H7 (cell line): Measurements from ENCODE around the gene UBL3. TPM values are rescaled to one million over a fixed set of nuclear protein-coding genes. Genes with fewer than 3 reads are reported as not detected.

Experiments
- DNase-seq: peaks from one replicate; pipeline ENCODE4 v3.0.0; 2012
- H3K27me3 ChIP-seq: 2 replicates; pipeline ENCODE4 v1.6.0; 2011; ENCODE audit warnings: mild to moderate bottlenecking, low read length; ENCODE audit not compliant: control insufficient read depth, insufficient read depth
- H3K36me3 ChIP-seq: replicated peaks from 2 replicates; pipeline ENCODE4 v1.5.1; 2011; ENCODE audit warnings: low read length; ENCODE audit not compliant: control insufficient read depth, insufficient read depth
- H3K4me3 ChIP-seq: 2 replicates; pipeline ENCODE4 v1.5.1; 2011; ENCODE audit warnings: low read depth, mild to moderate bottlenecking, control low read depth, low read length, moderate library complexity; ENCODE audit not compliant: insufficient read depth
- total RNA-seq: library from RNA; depleted of rRNA; stranded (reverse); fragments of >200 nt; shearing (Covaris generic); gene quantifications from 2 replicates; pipeline ENCODE4 v1.2.3, GENCODE V29; 2014

The UBL3 gene
- total RNA-seq, 1 experiment from 2014 or later, result 17.5 TPM

- no peaks in the 10 kb centered on the region for H3K36me3 ChIP-seq
- no peak for DNase-seq
- no peak overlapping the region for H3K4me3 ChIP-seq
- no peaks in the 10 kb centered on the region for H3K27me3 ChIP-seq
These were observed 102.3 kb downstream of the UBL3 start for GRCh38 chr13:29748097-29748496.

GRCh38 chr13:29746148-29746677 is 104.2 kb downstream of the UBL3 start:
- no peaks in the 10 kb centered on the region for H3K36me3 ChIP-seq
- H3K27me3 ChIP-seq, result no peaks in the 10 kb centered on the region
- no peak overlapping the region for H3K4me3 ChIP-seq
- DNase-seq, result no peak

- no peaks in the 10 kb centered on the region for H3K27me3 ChIP-seq
- DNase-seq, result no peak
- no peaks in the 10 kb centered on the region for H3K36me3 ChIP-seq
- no peak overlapping the region for H3K4me3 ChIP-seq
These were observed 104.7 kb downstream of the UBL3 start for GRCh38 chr13:29745704-29746103.

GRCh38 chr13:29743201-29743786 is 107.1 kb downstream of the UBL3 start:
- no peak for DNase-seq
- H3K36me3 ChIP-seq, result no peaks in the 10 kb centered on the region
- H3K27me3 ChIP-seq, result no peaks in the 10 kb centered on the region
- H3K4me3 ChIP-seq, result no peak overlapping the region

GRCh38 chr13:29740961-29741360 is 109.5 kb downstream of the UBL3 start:
- no peaks in the 10 kb centered on the region for H3K36me3 ChIP-seq

GRCh38 chr13:29737061-29737460 is 113.4 kb downstream of the UBL3 start:
- no peak overlapping the region for H3K4me3 ChIP-seq
- H3K27me3 ChIP-seq, result no peaks in the 10 kb centered on the region
- H3K36me3 ChIP-seq, result no peaks in the 10 kb centered on the region
- DNase-seq, result no peak

More at GRCh38 chr13:29740961-29741360, 109.5 kb downstream of the UBL3 start:
- no peaks in the 10 kb centered on the region for H3K27me3 ChIP-seq
- no peak for DNase-seq
- H3K4me3 ChIP-seq, result no peak overlapping the region

GRCh38 chr13:29733147-29733611 is 117.2 kb downstream of the UBL3 start:
- Histone ChIP-seq H3K27me3 (no peaks in the 10 kb centered on the region), H3K36me3 (no peaks in the 10 kb centered on the region), H3K4me3 (no peak overlapping the region)
- DNase-seq, result no peak

- DNase-seq, result no peak
- no peaks in the 10 kb centered on the region for H3K27me3 ChIP-seq
- no peak overlapping the region for H3K4me3 ChIP-seq
- no peaks in the 10 kb centered on the region for H3K36me3 ChIP-seq
These were observed 120.2 kb downstream of the UBL3 start for GRCh38 chr13:29730253-29730652.

- peak; percentile 33 for DNase-seq
- Histone ChIP-seq H3K36me3 (no peaks in the 10 kb centered on the region), H3K27me3 (no peaks in the 10 kb centered on the region), H3K4me3 (no peak overlapping the region)
These were observed 128.0 kb downstream of the UBL3 start for GRCh38 chr13:29722415-29722814.

DNA sequence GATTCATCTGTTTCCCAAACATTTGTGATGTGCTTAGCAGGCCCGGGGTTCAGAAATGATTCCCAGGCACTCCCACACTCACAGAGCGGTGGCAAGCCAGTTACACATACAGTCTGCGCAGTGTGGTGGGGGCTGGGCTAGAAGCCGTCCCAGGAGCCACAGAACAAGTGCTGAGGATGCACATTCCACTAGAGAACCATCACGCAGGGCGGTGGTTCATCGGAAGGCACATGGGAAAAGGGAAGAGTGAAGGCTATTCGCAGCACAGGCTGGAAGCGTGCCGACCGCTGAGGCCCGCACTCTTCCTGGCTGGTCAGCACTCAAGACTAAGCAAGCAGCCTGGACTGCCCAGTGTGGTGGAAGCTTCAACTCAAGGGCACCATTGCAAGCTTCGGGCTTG is 128.7 kb downstream of the UBL3 start:
- Histone ChIP-seq H3K4me3 (no peak overlapping the region), H3K36me3 (no peaks in the 10 kb centered on the region), H3K27me3 (no peaks in the 10 kb centered on the region)
- no peak for DNase-seq

GRCh38 chr13:29718694-29719093 is 131.7 kb downstream of the UBL3 start:
- Histone ChIP-seq H3K4me3 (no peak overlapping the region), H3K27me3 (no peaks in the 10 kb centered on the region), H3K36me3 (no peaks in the 10 kb centered on the region)
- DNase-seq, result no peak

GRCh38 chr13:29716493-29716892 is 133.9 kb downstream of the UBL3 start:
- no peak for DNase-seq
- Histone ChIP-seq H3K36me3 (no peaks in the 10 kb centered on the region), H3K4me3 (no peak overlapping the region), H3K27me3 (no peaks in the 10 kb centered on the region)
